Tibial nerve (tissue), 4 donors: ENCODE measurements around the gene YAE1.

Experiments
- EP300 ChIP-seq, 2 donors: sonication (generic); formaldehyde crosslinking; IDR thresholded peaks; one replicate each; pipeline ENCODE4 v1.6.1; 2017; ENCODE audit warnings: antibody characterized with exemption in 2 of 2, mild to moderate bottlenecking in 1 of 2
- TF ChIP-seq, protein P1 (sequence below), 5 experiments: fragments of 200-600 bp in 3 of 5; fragments of 450-650 bp in 2 of 5; sonication (generic) in 3 of 5; IDR thresholded peaks; one replicate each; pipeline ENCODE4 v1.5.1; 2016 to 2019; ENCODE audit warnings: antibody characterized with exemption in 5 of 5, mild to moderate bottlenecking in 3 of 5, moderate library complexity in 2 of 5

DNA sequence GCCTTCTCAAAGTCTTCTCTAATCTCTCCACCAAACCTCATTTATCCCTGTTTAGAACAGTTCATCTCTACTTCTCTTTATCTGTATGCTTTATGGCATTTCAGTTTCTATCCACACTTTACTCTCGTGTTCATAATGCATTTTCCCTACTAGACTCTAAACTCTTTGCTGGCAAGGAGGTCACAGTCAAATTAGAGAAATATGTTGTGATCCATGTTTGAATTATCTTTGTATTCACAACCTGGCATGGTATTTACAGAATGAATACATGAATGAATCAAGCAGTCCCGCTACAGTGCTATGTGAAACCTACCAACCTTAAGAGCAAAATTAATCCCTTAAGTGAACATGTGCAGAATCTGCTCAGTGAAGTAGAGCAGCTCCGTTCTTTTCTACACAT lies 12.8 kb upstream of the YAE1 start:
- TF ChIP-seq, protein P1, sequence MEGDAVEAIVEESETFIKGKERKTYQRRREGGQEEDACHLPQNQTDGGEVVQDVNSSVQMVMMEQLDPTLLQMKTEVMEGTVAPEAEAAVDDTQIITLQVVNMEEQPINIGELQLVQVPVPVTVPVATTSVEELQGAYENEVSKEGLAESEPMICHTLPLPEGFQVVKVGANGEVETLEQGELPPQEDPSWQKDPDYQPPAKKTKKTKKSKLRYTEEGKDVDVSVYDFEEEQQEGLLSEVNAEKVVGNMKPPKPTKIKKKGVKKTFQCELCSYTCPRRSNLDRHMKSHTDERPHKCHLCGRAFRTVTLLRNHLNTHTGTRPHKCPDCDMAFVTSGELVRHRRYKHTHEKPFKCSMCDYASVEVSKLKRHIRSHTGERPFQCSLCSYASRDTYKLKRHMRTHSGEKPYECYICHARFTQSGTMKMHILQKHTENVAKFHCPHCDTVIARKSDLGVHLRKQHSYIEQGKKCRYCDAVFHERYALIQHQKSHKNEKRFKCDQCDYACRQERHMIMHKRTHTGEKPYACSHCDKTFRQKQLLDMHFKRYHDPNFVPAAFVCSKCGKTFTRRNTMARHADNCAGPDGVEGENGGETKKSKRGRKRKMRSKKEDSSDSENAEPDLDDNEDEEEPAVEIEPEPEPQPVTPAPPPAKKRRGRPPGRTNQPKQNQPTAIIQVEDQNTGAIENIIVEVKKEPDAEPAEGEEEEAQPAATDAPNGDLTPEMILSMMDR (IDR thresholded peaks at IDR 0.05), result no peak
- no peak for TF ChIP-seq EP300 (IDR thresholded peaks at IDR 0.05)
